ENCODE results near the gene GPR173.

The GPR173 gene

GRCh38 chrX:53071064-53071463 lies 22.5 kb downstream of the GPR173 start:
- DNase-seq, result no peak
- ATAC-seq (ENCODE audit: insufficient read depth, low read depth), result no peak
- Histone ChIP-seq H3K4me2 (ENCODE audit: insufficient read depth, low read length) (peak overlapping the region; percentile 89), H3K36me3 (ENCODE audit: insufficient read depth, low read length) (no peaks in the 10 kb centered on the region), H3K4me3 (ENCODE audit: low read depth in 1 of 2, low read length in 2 of 2) (peak overlapping the region in 1 of 2 experiments; percentile 87; a peak in 2 of 4 replicates), H3K27me3 (ENCODE audit: insufficient read depth, low read length, poor library complexity) (no peaks in the 10 kb centered on the region), H4K20me1 (ENCODE audit: insufficient read depth, low read length) (no peaks in the 10 kb centered on the region), H3K9ac (ENCODE audit: low read depth, low read length) (peak overlapping the region; percentile 55; the same call in 1 of the 2 replicates), H3K27ac (ENCODE audit: low read length) (no peak overlapping the region), H3K4me1 (ENCODE audit: insufficient read depth, low read length) (peaks cover 23% of the 10 kb centered on the region), H3K9me3 (ENCODE audit: insufficient read depth, low read length, severe bottlenecking) (no peaks in the 10 kb centered on the region), H2AFZ (ENCODE audit: low read depth, low read length) (peak overlapping the region; percentile 97), H3K79me2 (ENCODE audit: insufficient read depth, low read length) (no peaks in the 10 kb centered on the region)
- TF ChIP-seq CTCF (IDR thresholded peaks at IDR 0.05; ENCODE audit: borderline replicate concordance, extremely low read depth, low read length, poor library complexity, severe bottlenecking), result no peak
- TF ChIP-seq EZH2 (IDR thresholded peaks at IDR 0.05; ENCODE audit: borderline replicate concordance, low read depth, low read length, severe bottlenecking), result no peak

DNA sequence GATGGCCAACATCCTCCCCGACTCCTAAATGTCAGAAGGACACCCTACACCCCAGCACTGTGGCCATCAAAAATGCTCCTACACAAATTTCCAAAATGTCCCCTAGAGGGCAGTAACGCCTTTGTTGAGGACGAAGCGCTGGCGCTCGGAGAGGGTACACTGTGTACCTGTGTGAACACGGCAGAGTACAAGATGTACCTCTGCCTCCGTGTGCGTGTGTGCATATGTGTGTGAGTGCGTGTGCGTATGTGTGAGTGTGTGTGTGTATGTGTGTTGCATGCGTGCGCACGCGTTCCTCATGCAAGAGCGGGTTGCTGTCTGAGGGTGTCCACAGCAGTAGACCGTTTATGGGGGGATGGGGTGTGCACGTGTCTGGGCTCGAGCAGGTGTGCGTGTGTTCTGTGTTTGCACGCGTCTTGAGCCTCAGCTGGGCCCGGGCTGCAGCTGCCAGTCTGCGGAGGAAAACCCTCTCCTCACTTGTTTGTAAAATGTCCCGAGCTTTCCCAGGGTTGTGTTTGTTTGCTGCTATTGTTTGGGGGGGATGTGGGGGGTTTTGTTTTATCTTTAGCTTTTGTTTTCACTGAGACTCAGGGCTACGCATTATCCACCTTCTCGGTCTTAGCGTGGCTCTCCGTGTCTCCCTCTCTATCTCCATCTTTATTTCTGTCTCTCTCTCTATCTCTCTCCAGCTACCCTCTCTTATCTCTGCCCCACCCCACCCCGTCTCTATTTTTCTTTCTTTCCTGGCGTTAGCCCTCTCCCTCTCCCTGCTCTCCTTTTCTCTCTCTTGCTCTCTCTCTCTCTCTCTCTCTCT lies 23.2 kb downstream of the GPR173 start:
- H3K79me2 ChIP-seq (ENCODE audit: insufficient read depth, low read length), result no peaks in the 10 kb centered on the region
- peak overlapping the region; percentile 89 for H3K4me2 ChIP-seq (ENCODE audit: insufficient read depth, low read length)
- peak overlapping the region; percentile 84 for H3K27ac ChIP-seq (ENCODE audit: low read length)
- peak overlapping the region; percentile 97 for H2AFZ ChIP-seq (ENCODE audit: low read depth, low read length)
- peak; percentile 82 for ATAC-seq (ENCODE audit: insufficient read depth, low read depth)
- H4K20me1 ChIP-seq (ENCODE audit: insufficient read depth, low read length), result no peaks in the 10 kb centered on the region
- no peaks in the 10 kb centered on the region for H3K36me3 ChIP-seq (ENCODE audit: insufficient read depth, low read length)
- no peaks in the 10 kb centered on the region for H3K27me3 ChIP-seq (ENCODE audit: insufficient read depth, low read length, poor library complexity)
- H3K4me3 ChIP-seq (ENCODE audit: low read depth in 1 of 2, low read length in 2 of 2), result peak overlapping the region; percentile 22 to 87; a peak in 3 of 4 replicates
- TF ChIP-seq EZH2 (IDR thresholded peaks at IDR 0.05; ENCODE audit: borderline replicate concordance, low read depth, low read length, severe bottlenecking), result no peak
- TF ChIP-seq CTCF (IDR thresholded peaks at IDR 0.05; ENCODE audit: borderline replicate concordance, extremely low read depth, low read length, poor library complexity, severe bottlenecking), result peak; percentile 77
- H3K9ac ChIP-seq (ENCODE audit: low read depth, low read length), result peak overlapping the region; percentile 55
- H3K9me3 ChIP-seq (ENCODE audit: insufficient read depth, low read length, severe bottlenecking), result no peaks in the 10 kb centered on the region
- H3K4me1 ChIP-seq (ENCODE audit: insufficient read depth, low read length), result peaks cover 23% of the 10 kb centered on the region
- DNase-seq, result peak; percentile 68

DNA sequence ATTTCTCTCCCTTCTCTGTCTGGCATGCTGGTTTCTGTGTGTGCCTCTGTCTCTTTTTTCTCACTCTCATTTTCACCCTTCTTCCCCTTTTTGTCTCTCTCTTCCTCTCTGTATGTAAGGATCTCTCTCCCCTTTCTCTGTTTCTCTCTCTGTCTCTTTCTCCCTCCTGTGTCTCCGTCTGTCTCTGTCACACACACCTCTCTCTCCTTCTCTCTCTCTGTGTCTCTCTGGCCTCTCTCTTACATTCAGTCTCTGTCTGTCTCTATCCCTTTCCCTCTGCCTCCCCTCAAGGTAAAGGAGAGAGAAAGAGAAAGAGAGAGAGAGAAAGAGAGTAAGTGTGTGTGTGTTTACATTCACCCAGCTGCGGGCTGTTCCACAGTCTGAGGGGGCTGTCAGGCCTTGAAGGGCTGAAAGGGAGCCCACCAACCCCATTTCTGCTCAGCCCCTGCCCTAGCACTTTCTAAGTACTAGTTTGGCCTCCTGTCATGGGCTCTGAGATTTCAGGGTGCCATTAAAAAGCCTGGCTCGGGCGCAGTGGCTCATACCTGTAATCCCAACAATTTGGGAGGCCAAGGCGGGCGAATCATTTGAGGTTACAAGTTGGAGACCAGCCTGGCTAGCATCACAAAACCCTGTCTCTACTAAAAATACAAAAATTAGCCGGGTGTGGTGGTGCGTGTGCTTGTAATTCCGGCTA lies 24.0 kb downstream of the GPR173 start:
- no peak for TF ChIP-seq CTCF (IDR thresholded peaks at IDR 0.05; ENCODE audit: borderline replicate concordance, extremely low read depth, low read length, poor library complexity, severe bottlenecking)
- no peak for TF ChIP-seq EZH2 (IDR thresholded peaks at IDR 0.05; ENCODE audit: borderline replicate concordance, low read depth, low read length, severe bottlenecking)
- Histone ChIP-seq H3K4me2 (ENCODE audit: insufficient read depth, low read length) (peak overlapping the region; percentile 89), H3K79me2 (ENCODE audit: insufficient read depth, low read length) (no peaks in the 10 kb centered on the region), H4K20me1 (ENCODE audit: insufficient read depth, low read length) (no peaks in the 10 kb centered on the region), H3K36me3 (ENCODE audit: insufficient read depth, low read length) (no peaks in the 10 kb centered on the region), H2AFZ (ENCODE audit: low read depth, low read length) (peak overlapping the region; percentile 97), H3K9me3 (ENCODE audit: insufficient read depth, low read length, severe bottlenecking) (no peaks in the 10 kb centered on the region), H3K9ac (ENCODE audit: low read depth, low read length) (peak overlapping the region; percentile 55), H3K27ac (ENCODE audit: low read length) (peak overlapping the region; percentile 84), H3K27me3 (ENCODE audit: insufficient read depth, low read length, poor library complexity) (no peaks in the 10 kb centered on the region), H3K4me3 (ENCODE audit: low read depth in 1 of 2, low read length in 2 of 2) (peak overlapping the region; percentile 22 to 87; a peak in 3 of 4 replicates), H3K4me1 (ENCODE audit: insufficient read depth, low read length) (peaks cover 23% of the 10 kb centered on the region)
- no peak for DNase-seq
- peak; percentile 44 for ATAC-seq (ENCODE audit: insufficient read depth, low read depth)

Measured in DND-41 (cell line).